ENCODE results near the gene SOWAHB.
"Not testable (repeated sequence)": the region's sequence is repeated elsewhere in the genome, so short reads cannot be mapped to it uniquely, and the experiment has no call there.

The SOWAHB gene

DNA sequence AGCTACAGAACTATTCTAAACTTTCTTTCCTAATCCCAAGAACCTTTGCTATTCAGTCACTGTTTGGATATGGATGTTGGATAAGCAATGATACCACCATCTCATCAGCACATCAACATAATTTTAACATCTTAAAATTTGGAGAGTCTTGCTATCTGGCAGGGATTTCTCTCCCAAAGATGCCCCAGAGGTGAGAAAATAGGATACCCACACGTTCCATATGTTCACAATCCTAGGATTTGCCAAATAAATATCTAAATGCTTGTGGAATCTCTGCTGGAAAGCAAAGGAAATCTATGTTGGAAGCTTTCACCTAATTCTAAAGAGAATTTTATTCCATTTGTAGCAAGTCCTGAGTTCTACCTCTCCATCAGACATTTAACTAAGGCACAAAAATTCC lies 24.4 kb downstream of the SOWAHB start:
- no peaks in the 10 kb centered on the region for H3K36me3 ChIP-seq
- TF ChIP-seq CTCF (IDR thresholded peaks at IDR 0.05) = no peak
- H3K9me3 ChIP-seq = no peaks in the 10 kb centered on the region
- H3K27ac ChIP-seq = no peak overlapping the region
- no peaks in the 10 kb centered on the region for H3K4me1 ChIP-seq (ENCODE audit: control insufficient read depth in 1 of 2, insufficient read depth in 1 of 2, low read depth in 1 of 2, low read length in 1 of 2)
- H3K27me3 ChIP-seq = peaks cover 20% of the 10 kb centered on the region
- H3K4me3 ChIP-seq (ENCODE audit: low read depth in 1 of 2, low read length in 1 of 2) = no peak overlapping the region

DNA sequence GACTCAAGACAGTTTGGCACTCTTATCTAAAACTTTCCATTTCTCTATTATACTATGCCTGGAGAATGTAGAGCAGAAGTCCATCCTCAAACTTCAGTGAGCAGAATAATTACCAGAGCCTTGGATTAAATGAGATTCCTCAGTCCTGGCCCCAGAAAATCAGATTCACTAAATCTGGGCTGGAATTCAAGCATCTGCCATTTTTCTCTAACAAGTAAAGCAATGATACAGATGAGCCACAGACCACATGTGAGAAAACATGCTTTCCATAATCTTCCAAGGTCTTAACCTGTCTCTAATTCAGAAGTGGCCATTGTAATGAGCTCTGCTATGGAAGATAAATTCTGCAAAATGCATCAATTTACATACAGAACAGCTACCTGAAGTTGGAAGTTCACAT lies 25.4 kb downstream of the SOWAHB start:
- H3K4me3 ChIP-seq (ENCODE audit: low read depth in 1 of 2, low read length in 1 of 2) = no peak overlapping the region
- no peaks in the 10 kb centered on the region for H3K36me3 ChIP-seq
- no peak overlapping the region for H3K27ac ChIP-seq
- TF ChIP-seq CTCF (IDR thresholded peaks at IDR 0.05) = no peak
- peaks cover 20% of the 10 kb centered on the region for H3K27me3 ChIP-seq
- no peaks in the 10 kb centered on the region for H3K4me1 ChIP-seq (ENCODE audit: control insufficient read depth in 1 of 2, insufficient read depth in 1 of 2, low read depth in 1 of 2, low read length in 1 of 2)
- H3K9me3 ChIP-seq = no peaks in the 10 kb centered on the region

DNA sequence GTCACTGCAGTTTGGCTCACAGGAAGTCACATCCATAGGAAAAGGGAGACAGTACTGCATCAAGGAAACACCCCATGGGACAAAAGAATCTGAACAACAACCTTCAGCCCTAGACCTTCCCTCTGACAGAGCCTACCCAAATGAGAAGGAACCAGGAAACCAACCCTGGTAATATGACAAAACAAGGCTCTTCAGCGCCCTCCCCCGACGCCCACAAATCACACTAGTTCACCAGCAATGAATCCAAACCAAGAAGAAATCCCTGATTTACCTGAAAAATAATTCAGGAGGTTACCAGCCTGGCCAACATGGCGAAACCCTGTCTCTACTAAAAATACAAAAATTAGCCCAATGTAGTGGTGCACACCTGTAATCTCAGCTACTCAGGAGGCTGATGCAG lies 29.2 kb downstream of the SOWAHB start:
- not testable (repeated sequence) for H3K27me3 ChIP-seq; H3K4me3 ChIP-seq (ENCODE audit: low read depth in 1 of 2, low read length in 1 of 2); H3K27ac ChIP-seq; H3K9me3 ChIP-seq; H3K36me3 ChIP-seq; H3K4me1 ChIP-seq (ENCODE audit: control insufficient read depth in 1 of 2, insufficient read depth in 1 of 2, low read depth in 1 of 2, low read length in 1 of 2)

GRCh38 chr4:76867880-76868655 lies 29.9 kb downstream of the SOWAHB start:
- Histone ChIP-seq H3K4me3 (ENCODE audit: low read depth in 1 of 2, low read length in 1 of 2) (no peak overlapping the region), H3K27ac (no peak overlapping the region), H3K4me1 (ENCODE audit: control insufficient read depth in 1 of 2, insufficient read depth in 1 of 2, low read depth in 1 of 2, low read length in 1 of 2) (no peaks in the 10 kb centered on the region), H3K9me3 (no peaks in the 10 kb centered on the region), H3K27me3 (peaks cover 5% of the 10 kb centered on the region), H3K36me3 (no peaks in the 10 kb centered on the region)
- no peak for TF ChIP-seq CTCF (IDR thresholded peaks at IDR 0.05)

DNA sequence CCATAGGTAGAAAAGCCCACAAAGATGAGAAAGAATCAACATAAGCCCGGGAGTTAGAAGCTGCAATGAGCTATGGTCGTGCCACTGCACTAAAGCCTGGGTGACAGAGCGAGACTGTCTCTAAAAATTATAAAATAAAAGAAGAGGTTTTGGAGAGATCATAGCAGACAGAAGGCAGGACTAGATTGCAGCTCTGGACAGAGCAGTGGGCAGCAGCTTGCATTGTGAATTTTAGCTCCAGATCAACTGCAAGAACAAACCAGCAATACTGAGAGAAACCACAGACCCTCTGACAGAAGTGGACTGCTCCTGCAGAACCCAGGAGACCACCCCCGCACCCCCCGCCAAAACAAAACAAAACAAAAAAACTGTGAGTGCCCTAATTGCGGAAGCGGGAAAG lies 30.6 kb downstream of the SOWAHB start:
- no peak overlapping the region for H3K27ac ChIP-seq
- H3K4me3 ChIP-seq (ENCODE audit: low read depth in 1 of 2, low read length in 1 of 2) = no peak overlapping the region
- peaks cover under 1% of the 10 kb centered on the region for H3K27me3 ChIP-seq
- TF ChIP-seq CTCF (IDR thresholded peaks at IDR 0.05) = no peak
- no peaks in the 10 kb centered on the region for H3K9me3 ChIP-seq
- no peaks in the 10 kb centered on the region for H3K4me1 ChIP-seq (ENCODE audit: control insufficient read depth in 1 of 2, insufficient read depth in 1 of 2, low read depth in 1 of 2, low read length in 1 of 2)
- no peaks in the 10 kb centered on the region for H3K36me3 ChIP-seq

GRCh38 chr4:76866641-76867040 lies 31.3 kb downstream of the SOWAHB start:
- TF ChIP-seq CTCF (IDR thresholded peaks at IDR 0.05) = no peak
- Histone ChIP-seq H3K9me3 (no peaks in the 10 kb centered on the region), H3K36me3 (no peaks in the 10 kb centered on the region), H3K27ac (no peak overlapping the region), H3K4me3 (ENCODE audit: low read depth in 1 of 2, low read length in 1 of 2) (no peak overlapping the region), H3K4me1 (ENCODE audit: control insufficient read depth in 1 of 2, insufficient read depth in 1 of 2, low read depth in 1 of 2, low read length in 1 of 2) (no peaks in the 10 kb centered on the region), H3K27me3 (no peaks in the 10 kb centered on the region)
